Right lobe of liver (tissue), 4 donors: ENCODE results near the gene NRN1.

Source experiments
- CTCF ChIP-seq, 4 donors: fragments of 200-600 bp in 3 of 4; fragments of 450-650 bp in 1 of 4; IDR thresholded peaks; one replicate each; pipeline versions ENCODE4 v1.5.1 to v1.8.0; 2016 to 2022; ENCODE audit warnings: antibody characterized with exemption in 4 of 4, mild to moderate bottlenecking in 2 of 4
- POLR2A ChIP-seq: fragments of 450-650 bp; IDR thresholded peaks from one replicate; pipeline ENCODE4 v1.6.1; 2017; ENCODE audit warnings: antibody characterized with exemption, mild to moderate bottlenecking
- donor health status: DM: no; HTN: no; CAD: no.
- donor health status: DM: no; HTN: no; CAD: no.
- donor health status: DM: no; HTN: yes; CAD: no.

GRCh38 chr6:5979650-5980420, 26.9 kb downstream of the NRN1 start:
- TF ChIP-seq CTCF (IDR thresholded peaks at IDR 0.05) = no peak
- no peak for TF ChIP-seq POLR2A
